GM12891 (cell line): Measurements from ENCODE around the gene EFEMP2.

Experiments used
- POLR2A ChIP-seq: IDR thresholded peaks from 2 replicates; pipeline ENCODE4 v1.6.1; 2011; ENCODE audit warnings: low read depth, low read length, control low read depth
- POLR2AphosphoS5 ChIP-seq: IDR thresholded peaks from 2 replicates; pipeline ENCODE4 v1.6.1; 2011; ENCODE audit warnings: low read depth, low read length, control low read depth
- SPI1 ChIP-seq: IDR thresholded peaks from 2 replicates; pipeline ENCODE4 v1.6.1; 2011; ENCODE audit warnings: low read depth, low read length, control low read depth

DNA sequence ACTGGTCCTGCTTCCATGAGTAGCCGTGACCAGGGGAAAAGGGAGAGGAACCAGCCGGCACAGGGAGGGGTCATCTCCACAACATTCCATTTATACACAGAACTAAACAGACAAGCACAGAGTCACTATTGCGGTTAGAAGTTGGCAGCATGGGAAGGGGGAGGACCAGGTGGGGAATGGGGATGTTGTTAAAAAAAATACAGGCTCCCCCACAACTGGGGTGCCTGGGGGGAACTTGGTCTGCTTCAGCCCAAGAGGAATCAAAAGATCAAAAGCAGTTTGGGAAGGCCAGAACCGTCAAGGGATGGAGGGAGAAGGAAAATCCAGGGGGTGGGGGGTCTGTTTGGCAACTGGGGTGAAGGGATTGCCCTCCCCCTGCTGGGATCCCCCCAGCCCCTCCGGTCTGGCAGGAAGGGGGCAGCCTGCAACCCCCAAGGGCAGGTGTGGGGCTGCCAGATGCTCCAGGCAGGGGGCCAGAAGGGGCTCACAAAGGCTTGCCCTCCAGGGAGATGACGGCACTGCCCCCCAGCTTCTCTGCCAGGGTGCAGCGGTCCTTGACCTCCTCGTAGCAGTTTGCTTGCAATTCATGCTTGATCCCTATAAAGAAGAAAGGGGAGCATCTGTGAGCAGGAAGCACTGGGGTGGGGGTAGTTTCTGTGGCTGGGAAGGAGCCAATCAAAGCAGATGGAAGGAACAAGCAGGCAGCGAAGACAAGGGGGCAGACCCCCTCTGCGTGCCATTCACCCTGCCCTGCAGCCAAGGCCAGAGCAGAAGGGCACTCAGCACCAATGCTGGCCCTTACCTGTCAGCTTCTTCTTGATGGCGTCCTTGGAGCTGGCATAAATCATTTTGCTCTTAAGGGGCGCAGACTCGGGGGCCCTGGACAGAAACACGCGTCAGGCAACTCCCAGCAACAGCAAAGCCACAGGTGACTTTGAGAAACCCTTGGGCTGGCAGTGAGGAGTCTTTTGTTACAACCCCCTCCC, 17.5 kb downstream of the EFEMP2 start:
- TF ChIP-seq POLR2A (no peak; the same call in 1 of the 2 replicates), POLR2AphosphoS5 (no peak), SPI1 (no peak)
